ELF-1 (cell line): Measurements from ENCODE around the gene TMEM139.

Source experiments
- DNase-seq: peaks from one replicate; pipeline ENCODE4 v3.0.0-alpha.2; 2016; ENCODE audit warnings: low read depth, low spot score

TMEM139 gene

GRCh38 chr7:143284591-143285469 lies at the start of gene TMEM139:
Gene TMEM139, plus strand, starts transcription at chr7:143284958. Its CDS starts 1,000 bp downstream, at chr7:143285958.
- peak; percentile 85 for DNase-seq

GRCh38 chr7:143235561-143235960 lies 49.2 kb upstream of the TMEM139 start:
- no peak for DNase-seq

- DNase-seq: no peak
Observed at GRCh38 chr7:143236408-143236990, 48.3 kb upstream of the TMEM139 start.

DNA sequence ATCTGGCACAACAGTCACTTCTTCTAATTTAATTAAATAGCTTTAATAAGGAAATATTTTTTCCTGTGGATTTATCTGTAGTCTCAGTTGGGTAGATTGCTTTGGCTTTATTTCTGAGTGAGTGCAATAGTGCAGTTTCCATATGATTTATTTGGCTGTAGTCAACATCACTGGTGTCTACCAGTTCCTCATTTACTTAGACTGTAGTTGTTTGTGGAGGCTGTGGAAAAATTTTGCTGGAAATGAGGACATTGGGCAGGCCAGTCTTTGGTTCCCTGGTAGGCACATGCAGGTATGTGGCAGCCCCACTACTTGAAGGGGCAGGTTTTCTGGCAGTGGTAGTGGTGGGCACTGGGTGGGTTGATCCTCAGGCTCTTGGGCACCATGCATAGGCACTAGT lies 47.4 kb upstream of the TMEM139 start:
- DNase-seq: no peak

GRCh38 chr7:143238289-143238980 lies 46.3 kb upstream of the TMEM139 start:
- DNase-seq: no peak

DNA sequence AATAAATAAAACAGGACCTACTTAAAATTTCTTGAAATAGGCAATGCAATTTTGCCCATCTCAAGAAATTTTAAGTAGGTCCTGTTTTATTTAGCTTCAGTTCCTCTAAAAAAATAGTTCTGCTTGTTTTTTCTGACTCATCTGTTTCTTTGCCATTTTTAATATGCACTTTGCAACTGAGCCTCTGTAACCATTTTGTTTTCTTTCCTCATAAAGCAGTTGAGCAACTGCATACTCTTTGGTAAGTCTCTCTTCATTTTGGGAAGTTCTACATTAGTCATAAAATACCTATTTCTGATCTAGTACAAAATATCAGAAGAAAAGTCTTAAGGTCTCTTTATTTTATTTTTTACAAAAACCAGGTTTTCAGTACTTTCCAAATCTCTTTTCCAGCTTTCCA lies 44.9 kb upstream of the TMEM139 start:
- no peak for DNase-seq

- peak; percentile 60 for DNase-seq
Observed at GRCh38 chr7:143240291-143241168, 44.2 kb upstream of the TMEM139 start.

DNA sequence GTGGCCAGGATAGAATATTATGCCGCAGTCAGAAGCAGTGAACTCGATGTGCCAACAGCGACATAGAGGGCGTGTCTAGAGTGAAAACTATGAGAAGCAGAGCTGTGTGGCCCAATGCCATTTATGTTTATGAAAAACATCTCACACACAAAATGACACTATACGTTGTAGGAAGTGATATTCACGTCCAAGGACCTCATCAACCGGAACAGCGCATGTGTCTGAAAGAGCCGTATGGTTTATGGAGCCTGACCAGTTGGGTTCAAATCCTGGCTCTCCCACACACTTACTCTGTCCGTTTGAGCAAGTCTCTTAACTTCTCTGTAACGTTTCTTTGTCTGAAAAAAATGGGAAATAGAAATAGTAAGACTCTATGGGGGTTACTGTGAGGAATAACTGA lies 42.5 kb upstream of the TMEM139 start:
- DNase-seq: no peak

DNA sequence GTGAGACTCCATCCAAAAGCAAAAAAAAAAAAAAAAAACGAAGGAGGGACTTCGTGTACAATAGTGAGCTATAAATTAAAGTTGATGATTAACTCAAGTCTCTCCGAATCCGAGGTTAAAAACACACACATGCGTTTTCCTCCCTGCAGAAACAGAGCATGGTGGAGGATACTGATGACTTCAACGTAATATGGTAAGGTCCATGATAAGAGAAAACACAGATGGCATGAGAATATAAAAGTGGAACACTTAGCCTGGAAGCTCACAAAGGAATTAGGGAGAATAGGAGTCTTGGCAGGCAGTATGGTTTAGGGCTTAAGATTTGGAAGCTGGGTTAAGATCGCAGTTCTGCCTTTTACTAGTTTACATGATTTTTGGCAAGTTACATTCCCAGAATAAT lies 41.6 kb upstream of the TMEM139 start:
- no peak for DNase-seq

- DNase-seq: no peak
Observed at GRCh38 chr7:143243614-143244013, 41.1 kb upstream of the TMEM139 start.

DNA sequence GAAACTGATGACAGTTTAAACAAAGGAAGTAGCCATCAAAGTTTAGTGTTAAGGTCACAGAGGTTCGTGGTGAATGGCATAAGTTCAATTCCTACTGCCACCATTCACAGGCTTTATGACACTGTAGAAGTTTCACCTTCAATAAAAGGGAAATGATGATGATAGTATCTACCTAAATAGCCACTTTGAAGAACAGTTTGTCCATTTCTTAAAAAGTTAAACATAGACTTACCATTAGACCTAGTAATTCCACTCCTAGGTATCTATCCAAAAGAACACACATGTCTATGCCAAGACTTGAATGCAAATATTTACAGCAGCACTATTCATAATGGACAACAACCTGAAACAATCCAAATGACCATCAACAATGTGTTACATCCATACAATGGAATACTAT lies 40.4 kb upstream of the TMEM139 start:
- no peak for DNase-seq

- DNase-seq: no peak
Observed at GRCh38 chr7:143245123-143245522, 39.6 kb upstream of the TMEM139 start.

DNA sequence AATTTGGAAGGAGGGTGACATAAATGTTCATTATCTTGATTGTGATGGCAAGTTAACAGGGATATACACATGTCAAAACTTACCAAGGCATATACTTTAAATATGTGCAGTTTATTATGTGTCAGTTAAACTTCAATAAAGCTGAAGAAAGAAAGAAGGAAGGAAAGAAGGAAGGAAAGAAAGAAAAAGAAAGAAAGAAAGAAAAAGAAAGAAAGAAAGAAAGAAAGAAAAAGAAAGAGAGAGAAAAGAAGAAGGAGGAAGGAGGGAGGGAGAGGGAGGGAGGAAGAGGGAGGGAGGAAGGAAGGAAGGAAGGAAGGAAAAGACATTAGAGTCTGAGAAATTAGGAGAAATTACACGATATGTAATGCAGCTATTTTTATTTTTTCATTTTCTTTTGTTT lies 37.4 kb upstream of the TMEM139 start:
- DNase-seq: no peak

GRCh38 chr7:143248761-143249354 lies 35.9 kb upstream of the TMEM139 start:
- DNase-seq: peak; percentile 96

DNA sequence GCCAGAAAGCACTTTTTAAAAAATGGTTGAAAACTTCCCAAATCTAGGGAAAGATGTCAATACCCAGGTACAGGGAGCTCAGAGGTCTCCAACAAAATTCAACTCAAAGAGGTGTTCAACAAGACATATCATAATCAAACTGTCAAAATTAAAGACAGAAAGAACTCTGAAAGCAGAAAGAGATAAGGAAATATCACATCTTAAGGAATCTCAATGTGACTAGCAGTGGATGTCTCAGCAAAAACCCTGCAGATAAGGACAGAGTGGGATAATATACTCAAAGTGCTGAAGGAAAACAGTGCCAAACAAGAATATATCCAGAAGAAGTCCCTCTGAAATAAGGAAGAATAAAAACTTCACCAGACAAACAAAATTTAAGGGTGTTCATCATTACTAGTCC lies 34.6 kb upstream of the TMEM139 start:
- no peak for DNase-seq

DNA sequence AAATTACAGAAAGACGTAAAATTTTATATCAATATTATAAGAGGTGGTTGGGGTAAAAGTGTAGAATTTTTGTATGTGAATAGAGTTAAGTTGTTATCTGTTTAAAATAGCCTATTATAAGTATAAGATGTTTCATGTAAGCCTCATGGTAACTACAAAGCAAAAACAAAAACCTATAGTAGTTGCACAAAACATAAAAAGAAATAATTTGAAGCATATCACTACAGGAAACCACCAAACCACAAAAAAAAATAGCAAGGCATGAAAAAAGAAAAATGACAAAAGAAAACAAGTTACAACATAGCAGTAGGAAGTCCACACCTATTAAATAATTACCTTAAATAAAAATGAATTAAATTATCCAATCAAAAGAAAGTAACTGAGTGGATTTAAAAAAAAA lies 33.9 kb upstream of the TMEM139 start:
- DNase-seq: no peak

DNA sequence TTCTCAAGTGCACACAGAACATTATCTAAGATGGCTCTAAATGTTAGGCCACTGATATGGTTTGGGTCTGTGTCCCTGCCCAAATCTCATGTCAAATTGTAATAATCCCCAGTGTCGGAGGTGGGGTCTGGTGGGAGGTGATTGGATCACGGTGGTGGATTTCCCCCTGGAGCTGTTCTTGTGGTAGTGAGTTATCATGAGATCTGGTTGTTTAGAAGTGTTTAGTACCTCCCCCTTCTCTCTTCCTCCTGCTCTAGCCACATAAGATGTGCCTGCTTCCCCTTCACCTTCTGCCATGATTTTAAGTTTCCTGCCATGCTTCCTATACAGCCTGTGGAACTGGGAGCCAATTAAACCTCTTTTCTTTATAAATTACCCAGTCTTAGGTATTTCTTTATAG lies 32.8 kb upstream of the TMEM139 start:
- DNase-seq: no peak

DNA sequence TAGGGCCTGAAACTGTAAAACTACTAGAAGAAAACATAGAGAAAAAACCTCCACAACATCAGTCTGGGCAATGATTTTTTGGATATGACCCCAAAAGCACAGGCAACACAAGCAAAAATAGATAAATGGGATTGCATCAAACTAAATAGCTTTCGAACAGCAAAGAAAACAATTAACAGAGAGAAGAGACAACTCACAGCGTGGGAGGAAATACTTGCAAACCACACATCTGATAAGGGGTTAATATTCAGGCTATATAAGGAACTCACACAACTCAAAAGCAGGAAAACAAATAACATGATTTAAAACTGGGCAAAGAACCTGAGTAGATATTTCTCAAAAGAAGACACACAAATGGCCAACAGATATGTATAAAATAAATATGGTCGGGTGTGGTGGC lies 29.2 kb upstream of the TMEM139 start:
- DNase-seq: no peak

GRCh38 chr7:143256325-143256724 lies 28.4 kb upstream of the TMEM139 start:
- no peak for DNase-seq

- no peak for DNase-seq
Observed at GRCh38 chr7:143256932-143257331, 27.8 kb upstream of the TMEM139 start.

- no peak for DNase-seq
Observed at GRCh38 chr7:143257501-143257900, 27.3 kb upstream of the TMEM139 start.
